Endodermal cell (in vitro differentiated cells): ENCODE results near the gene GRSF1. TPM values are rescaled to one million over a fixed set of nuclear protein-coding genes. Genes with fewer than 3 reads are reported as not detected.

Source experiments
- DNase-seq: peaks from one replicate; pipeline ENCODE4 v3.0.0-alpha.2; 2017
- H3K27ac ChIP-seq: 2 replicates; pipeline ENCODE4 v1.5.1; 2013; ENCODE audit warnings: mild to moderate bottlenecking, low read depth, low read length, moderate library complexity
- H3K27me3 ChIP-seq: 2 replicates; pipeline ENCODE4 v1.6.1; 2013; ENCODE audit warnings: mild to moderate bottlenecking, low read length, moderate library complexity; ENCODE audit not compliant: insufficient read depth, control insufficient read depth, poor library complexity, severe bottlenecking
- H3K36me3 ChIP-seq: 2 replicates; pipeline ENCODE4 v1.7.0; 2013; ENCODE audit warnings: mild to moderate bottlenecking, low read length, moderate library complexity; ENCODE audit not compliant: control insufficient read depth, insufficient read depth
- H3K4me1 ChIP-seq: one replicate; pipeline ENCODE4 v1.7.0; 2013; ENCODE audit warnings: low read length; ENCODE audit not compliant: control insufficient read depth, insufficient read depth
- H3K4me3 ChIP-seq: 2 replicates; pipeline ENCODE4 v1.5.1; 2013; ENCODE audit warnings: mild to moderate bottlenecking, low read length, moderate library complexity
- H3K9ac ChIP-seq: 2 replicates; pipeline ENCODE4 v1.6.1; 2013; ENCODE audit warnings: mild to moderate bottlenecking, low read length, moderate library complexity; ENCODE audit not compliant: poor library complexity, severe bottlenecking; ENCODE audit errors: extremely low read depth
- H3K9me3 ChIP-seq: 2 replicates; pipeline ENCODE4 v1.6.1; 2013; ENCODE audit warnings: mild to moderate bottlenecking, low read length, moderate library complexity; ENCODE audit not compliant: control insufficient read depth
- H3K27ac Mint-ChIP-seq: 2 replicates; pipeline ENCODE4 v1.8.0; 2020; ENCODE audit warnings: mixed read lengths
- H3K27me3 Mint-ChIP-seq: 2 replicates; pipeline ENCODE4 v1.8.0; 2021; ENCODE audit warnings: mild to moderate bottlenecking, mixed read lengths; ENCODE audit not compliant: insufficient read depth
- H3K36me3 Mint-ChIP-seq: 2 replicates; pipeline ENCODE4 v1.8.0; 2020; ENCODE audit warnings: low read depth, mixed read lengths
- H3K4me1 Mint-ChIP-seq: 2 replicates; pipeline ENCODE4 v1.8.0; 2020; ENCODE audit warnings: mixed read lengths
- H3K4me3 Mint-ChIP-seq: 2 replicates; pipeline ENCODE4 v1.8.0; 2020; ENCODE audit warnings: mild to moderate bottlenecking, moderate library complexity, mixed read lengths
- H3K9me3 Mint-ChIP-seq: 2 replicates; pipeline ENCODE4 v1.8.0; 2020; ENCODE audit warnings: mild to moderate bottlenecking, mixed read lengths
- CTCF ChIP-seq: fragments of 200-600 bp; sonication (generic); conservative IDR thresholded peaks from 2 replicates; pipeline ENCODE4 v1.5.0; 2021; ENCODE audit warnings: antibody characterized with exemption, mild to moderate bottlenecking
- WGBS, 2 experiments: methylation state at CpG; one replicate each; pipeline versions ENCODE4 v1.1.5 to v1.1.7; 2013; ENCODE audit warnings: missing lambda C conversion rate in 2 of 2, mixed read lengths in 1 of 2; ENCODE audit not compliant: insufficient coverage in 1 of 2, insufficient read length in 1 of 2; 5-methylcytosine and 5-hydroxymethylcytosine counted together
- total RNA-seq, 2 donors: library from RNA; stranded (reverse); fragmentation: NEBNext Ultra II Directional in 1 of 2; extraction: Animal tissue kit (Norgen Biotek cat#: 25700) in 1 of 2; gene quantifications; 2 replicates in 1 of 2; 3 replicates in 1 of 2; pipeline ENCODE4 v1.2.1, GENCODE V29; 2021

The GRSF1 gene
- total RNA-seq, 2 donors from 2014 or later, result 108 to 123 TPM

- no peak for DNase-seq
- TF ChIP-seq CTCF, result no peak
- Mint-ChIP-seq H3K27ac (no peak overlapping the region), H3K4me3 (no peak overlapping the region), H3K27me3 (no peaks in the 10 kb centered on the region), H3K4me1 (peaks cover 5% of the 10 kb centered on the region), H3K9me3 (no peaks in the 10 kb centered on the region), H3K36me3 (peaks cover 12% of the 10 kb centered on the region)
- H3K4me1 ChIP-seq, result no peaks in the 10 kb centered on the region
- H3K9me3 ChIP-seq, result no peaks in the 10 kb centered on the region
- H3K27ac ChIP-seq, result no peak overlapping the region
- no peak overlapping the region for H3K9ac ChIP-seq
- H3K36me3 ChIP-seq, result peaks cover 7% of the 10 kb centered on the region
- no peaks in the 10 kb centered on the region for H3K27me3 ChIP-seq
- WGBS, 2 experiments, result 86 to 91% methylated on average over 4 to 5 of the region's 5 CpGs
- H3K4me3 ChIP-seq, result no peak overlapping the region
These were observed 36.6 kb downstream of the GRSF1 start for GRCh38 chr4:70802928-70803580.

- no peaks in the 10 kb centered on the region for H3K27me3 Mint-ChIP-seq
- no peaks in the 10 kb centered on the region for H3K9me3 Mint-ChIP-seq
- no peak overlapping the region for H3K4me3 Mint-ChIP-seq
- Histone ChIP-seq H3K27me3 (no peaks in the 10 kb centered on the region), H3K27ac (no peak overlapping the region), H3K36me3 (peaks cover 9% of the 10 kb centered on the region), H3K9me3 (no peaks in the 10 kb centered on the region), H3K9ac (no peak overlapping the region), H3K4me3 (no peak overlapping the region), H3K4me1 (no peaks in the 10 kb centered on the region)
- no peak for DNase-seq
- H3K36me3 Mint-ChIP-seq, result peaks cover 21% of the 10 kb centered on the region
- WGBS, 2 experiments, result 94 to 100% methylated on average over 1 of the region's 1 CpG
- H3K27ac Mint-ChIP-seq, result no peak overlapping the region
- H3K4me1 Mint-ChIP-seq, result peaks cover 5% of the 10 kb centered on the region
- TF ChIP-seq CTCF, result no peak
These were observed 38.4 kb downstream of the GRSF1 start for GRCh38 chr4:70801265-70801809.

- no peak overlapping the region for H3K27ac ChIP-seq
- no peak for DNase-seq
- no peaks in the 10 kb centered on the region for H3K27me3 ChIP-seq
- no peak overlapping the region for H3K4me3 Mint-ChIP-seq
- 95 to 97% methylated on average over 4 to 6 of the region's 6 CpGs for WGBS, 2 experiments
- H3K9ac ChIP-seq, result no peak overlapping the region
- H3K27ac Mint-ChIP-seq, result no peak overlapping the region
- no peaks in the 10 kb centered on the region for H3K9me3 ChIP-seq
- no peaks in the 10 kb centered on the region for H3K9me3 Mint-ChIP-seq
- peaks cover 43% of the 10 kb centered on the region for H3K36me3 Mint-ChIP-seq
- no peak overlapping the region for H3K4me3 ChIP-seq
- peaks cover 69% of the 10 kb centered on the region for H3K36me3 ChIP-seq
- no peak for TF ChIP-seq CTCF
- no peaks in the 10 kb centered on the region for H3K27me3 Mint-ChIP-seq
- H3K4me1 ChIP-seq, result no peaks in the 10 kb centered on the region
- H3K4me1 Mint-ChIP-seq, result no peaks in the 10 kb centered on the region
These were observed 46.1 kb downstream of the GRSF1 start for GRCh38 chr4:70793626-70794025.
